Measurements from ENCODE around the gene PCDHA5.
A peak's percentile ranks its signal among the peaks of the same experiment; 100 is the strongest.
"Not testable (repeated sequence)": the region's sequence is repeated elsewhere in the genome, so short reads cannot be mapped to it uniquely, and the experiment has no call there.

The PCDHA5 gene

GRCh38 chr5:140821375-140822280 is at the start of gene PCDHA5:
Gene PCDHA5, plus strand, starts transcription at chr5:140821613.
- peak; percentile 42 for DNase-seq (ENCODE audit: low spot score)

GRCh38 chr5:140780512-140780911 is 40.9 kb upstream of the PCDHA5 start:
- DNase-seq (ENCODE audit: low spot score): no peak

- DNase-seq (ENCODE audit: low spot score): no peak
Observed at GRCh38 chr5:140785905-140786686, 35.3 kb upstream of the PCDHA5 start, which contains the start of gene PCDHA1. Gene PCDHA1, plus strand, starts transcription at chr5:140786140.

GRCh38 chr5:140787422-140787821 is 34.0 kb upstream of the PCDHA5 start:
- not testable (repeated sequence) for DNase-seq (ENCODE audit: low spot score)

- not testable (repeated sequence) for DNase-seq (ENCODE audit: low spot score)
Observed at GRCh38 chr5:140787849-140788504, 33.4 kb upstream of the PCDHA5 start.

- DNase-seq (ENCODE audit: low spot score): no peak
Observed at GRCh38 chr5:140791089-140791488, 30.3 kb upstream of the PCDHA5 start.

- DNase-seq (ENCODE audit: low spot score): no peak
Observed at GRCh38 chr5:140794595-140795258, 26.7 kb upstream of the PCDHA5 start, which contains the start of gene PCDHA2. Gene PCDHA2, plus strand, starts transcription at chr5:140794852.

GRCh38 chr5:140795259-140795641 is 26.2 kb upstream of the PCDHA5 start:
- DNase-seq (ENCODE audit: low spot score): no peak

- not testable (repeated sequence) for DNase-seq (ENCODE audit: low spot score)
Observed at GRCh38 chr5:140796072-140796717, 25.2 kb upstream of the PCDHA5 start.

GRCh38 chr5:140796718-140797095 is 24.7 kb upstream of the PCDHA5 start:
- no peak for DNase-seq (ENCODE audit: low spot score)

- no peak for DNase-seq (ENCODE audit: low spot score)
Observed at GRCh38 chr5:140800816-140801493, 20.5 kb upstream of the PCDHA5 start, which contains the start of gene PCDHA3. Gene PCDHA3, plus strand, starts transcription at chr5:140801057.

- no peak for DNase-seq (ENCODE audit: low spot score)
Observed at GRCh38 chr5:140801494-140801841, 19.9 kb upstream of the PCDHA5 start.

GRCh38 chr5:140802381-140802780 is 19.0 kb upstream of the PCDHA5 start:
- not testable (repeated sequence) for DNase-seq (ENCODE audit: low spot score)

- no peak for DNase-seq (ENCODE audit: low spot score)
Observed at GRCh38 chr5:140802781-140803271, 18.6 kb upstream of the PCDHA5 start.

- DNase-seq (ENCODE audit: low spot score): no peak
Observed at GRCh38 chr5:140806834-140807775, 14.3 kb upstream of the PCDHA5 start, which contains the start of gene PCDHA4. Gene PCDHA4, plus strand, starts transcription at chr5:140807068.

- not testable (repeated sequence) for DNase-seq (ENCODE audit: low spot score)
Observed at GRCh38 chr5:140808241-140808888, 13.0 kb upstream of the PCDHA5 start.

- DNase-seq (ENCODE audit: low spot score): no peak
Observed at GRCh38 chr5:140808889-140809291, 12.5 kb upstream of the PCDHA5 start.

GRCh38 chr5:140822281-140822629 is 842 bp downstream of the PCDHA5 start:
- no peak for DNase-seq (ENCODE audit: low spot score)

- not testable (repeated sequence) for DNase-seq (ENCODE audit: low spot score)
Observed at GRCh38 chr5:140822969-140823368, 1.6 kb downstream of the PCDHA5 start.

Measured in COLO829 (cell line).